ENCODE data around the gene CDK5RAP3. TPM values are rescaled to one million over a fixed set of nuclear protein-coding genes. Genes with fewer than 3 reads are reported as not detected.
"Not testable (repeated sequence)": the region's sequence is repeated elsewhere in the genome, so short reads cannot be mapped to it uniquely, and the experiment has no call there.

CDK5RAP3 gene
- total and polyA plus RNA-seq, 2 experiments from 2014 or later: 92.6 to 106 TPM

DNA sequence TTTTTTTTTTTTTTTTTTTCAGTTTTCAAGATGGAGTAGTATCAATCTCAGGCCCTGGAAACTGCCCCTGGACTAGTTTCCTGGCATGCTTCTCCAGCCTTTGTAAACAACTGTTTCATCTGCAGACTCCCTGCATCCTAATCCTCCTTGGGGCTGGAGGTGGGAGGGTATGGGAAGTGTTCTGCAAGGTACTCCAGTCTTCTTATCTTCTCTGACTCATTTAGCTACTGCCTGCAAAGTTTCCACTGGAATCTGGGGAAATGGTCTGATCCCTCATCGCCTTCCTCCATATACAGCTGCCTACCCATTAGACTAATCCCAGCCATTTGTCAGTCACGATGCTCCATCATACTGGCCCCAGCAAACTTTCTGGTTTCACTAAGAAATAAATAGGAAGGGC is 45.2 kb downstream of the CDK5RAP3 start (continued):
- no peak for TF ChIP-seq ZNF462 (CRISPR knock-in tag; IDR thresholded peaks at IDR 0.05)
- TF ChIP-seq, protein P1, sequence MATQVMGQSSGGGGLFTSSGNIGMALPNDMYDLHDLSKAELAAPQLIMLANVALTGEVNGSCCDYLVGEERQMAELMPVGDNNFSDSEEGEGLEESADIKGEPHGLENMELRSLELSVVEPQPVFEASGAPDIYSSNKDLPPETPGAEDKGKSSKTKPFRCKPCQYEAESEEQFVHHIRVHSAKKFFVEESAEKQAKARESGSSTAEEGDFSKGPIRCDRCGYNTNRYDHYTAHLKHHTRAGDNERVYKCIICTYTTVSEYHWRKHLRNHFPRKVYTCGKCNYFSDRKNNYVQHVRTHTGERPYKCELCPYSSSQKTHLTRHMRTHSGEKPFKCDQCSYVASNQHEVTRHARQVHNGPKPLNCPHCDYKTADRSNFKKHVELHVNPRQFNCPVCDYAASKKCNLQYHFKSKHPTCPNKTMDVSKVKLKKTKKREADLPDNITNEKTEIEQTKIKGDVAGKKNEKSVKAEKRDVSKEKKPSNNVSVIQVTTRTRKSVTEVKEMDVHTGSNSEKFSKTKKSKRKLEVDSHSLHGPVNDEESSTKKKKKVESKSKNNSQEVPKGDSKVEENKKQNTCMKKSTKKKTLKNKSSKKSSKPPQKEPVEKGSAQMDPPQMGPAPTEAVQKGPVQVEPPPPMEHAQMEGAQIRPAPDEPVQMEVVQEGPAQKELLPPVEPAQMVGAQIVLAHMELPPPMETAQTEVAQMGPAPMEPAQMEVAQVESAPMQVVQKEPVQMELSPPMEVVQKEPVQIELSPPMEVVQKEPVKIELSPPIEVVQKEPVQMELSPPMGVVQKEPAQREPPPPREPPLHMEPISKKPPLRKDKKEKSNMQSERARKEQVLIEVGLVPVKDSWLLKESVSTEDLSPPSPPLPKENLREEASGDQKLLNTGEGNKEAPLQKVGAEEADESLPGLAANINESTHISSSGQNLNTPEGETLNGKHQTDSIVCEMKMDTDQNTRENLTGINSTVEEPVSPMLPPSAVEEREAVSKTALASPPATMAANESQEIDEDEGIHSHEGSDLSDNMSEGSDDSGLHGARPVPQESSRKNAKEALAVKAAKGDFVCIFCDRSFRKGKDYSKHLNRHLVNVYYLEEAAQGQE (IDR thresholded peaks at IDR 0.05; ENCODE audit: unreplicated experiment): no peak
- no peak for TF ChIP-seq JUNB (IDR thresholded peaks at IDR 0.05; ENCODE audit: unreplicated experiment)
- TF ChIP-seq POLR2AphosphoS5 (IDR thresholded peaks at IDR 0.05; ENCODE audit: low read depth): no peak

DNA sequence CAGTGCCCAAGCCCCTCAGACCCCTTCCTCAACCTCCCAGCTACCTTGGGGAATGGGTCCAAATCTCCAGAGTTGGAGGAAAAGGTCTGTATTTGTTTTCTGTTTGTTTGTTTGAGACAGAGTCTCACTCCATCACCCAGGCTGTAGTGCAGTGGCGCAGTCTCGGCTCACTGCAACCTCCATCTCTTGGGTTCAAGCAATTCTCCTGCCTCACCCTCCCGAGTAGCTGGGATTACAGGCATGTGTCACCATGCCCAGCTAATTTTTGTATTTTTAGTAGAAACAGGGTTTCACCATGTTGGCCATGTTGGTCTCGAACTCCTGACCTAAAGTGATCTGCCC is 46.9 kb downstream of the CDK5RAP3 start:
- not testable (repeated sequence) for H2AFZ ChIP-seq, H3K4me3 Mint-ChIP-seq, H3K27ac Mint-ChIP-seq

More for the DNA sequence above, 46.9 kb downstream of the CDK5RAP3 start:
- not testable (repeated sequence) for H3K4me3 ChIP-seq; H3K9me2 ChIP-seq (ENCODE audit: insufficient read depth); H3K36me3 ChIP-seq (ENCODE audit: insufficient read depth); H3K9me3 Mint-ChIP-seq; H3K36me3 Mint-ChIP-seq (ENCODE audit: low read depth); H4K20me1 ChIP-seq (replicated peaks; ENCODE audit: insufficient read depth); H3F3A ChIP-seq (replicated peaks; ENCODE audit: low read depth); DNase-seq (ENCODE audit: low spot score); ATAC-seq; H3K79me2 ChIP-seq (replicated peaks; ENCODE audit: insufficient read depth); H3K4me1 ChIP-seq (ENCODE audit: insufficient read depth); H3K4me2 ChIP-seq; H3K27ac ChIP-seq (ENCODE audit: low read depth)
- peaks cover 27% of the 10 kb centered on the region for H3K4me1 Mint-ChIP-seq
- peaks cover 14% of the 10 kb centered on the region for H3K27me3 ChIP-seq (ENCODE audit: insufficient read depth)
- H3K27me3 Mint-ChIP-seq (ENCODE audit: insufficient read depth, low read depth, poor library complexity): peaks cover 17% of the 10 kb centered on the region
